ENCODE results near the gene WSCD1.

Gene WSCD1

DNA sequence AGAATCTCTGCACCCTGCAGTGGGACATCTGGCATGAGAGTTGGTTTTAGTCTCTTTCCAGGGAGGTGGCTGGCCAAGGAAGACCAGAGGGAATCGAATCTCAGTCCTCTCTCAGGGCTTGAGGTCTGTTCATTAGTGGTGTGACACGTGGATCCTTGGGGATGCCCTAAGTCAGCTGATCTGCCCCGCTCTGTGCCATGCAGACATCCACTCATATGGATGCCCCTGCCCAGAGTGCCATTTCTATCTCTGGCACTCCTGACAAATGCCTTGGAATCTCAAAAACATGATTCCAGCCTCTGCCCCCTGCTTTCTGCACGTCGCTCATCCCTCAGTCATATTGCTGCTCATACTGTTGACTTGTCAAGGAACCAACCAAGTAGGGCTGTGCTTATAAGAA, 38.8 kb downstream of the WSCD1 start:
- no peak for DNase-seq

DNA sequence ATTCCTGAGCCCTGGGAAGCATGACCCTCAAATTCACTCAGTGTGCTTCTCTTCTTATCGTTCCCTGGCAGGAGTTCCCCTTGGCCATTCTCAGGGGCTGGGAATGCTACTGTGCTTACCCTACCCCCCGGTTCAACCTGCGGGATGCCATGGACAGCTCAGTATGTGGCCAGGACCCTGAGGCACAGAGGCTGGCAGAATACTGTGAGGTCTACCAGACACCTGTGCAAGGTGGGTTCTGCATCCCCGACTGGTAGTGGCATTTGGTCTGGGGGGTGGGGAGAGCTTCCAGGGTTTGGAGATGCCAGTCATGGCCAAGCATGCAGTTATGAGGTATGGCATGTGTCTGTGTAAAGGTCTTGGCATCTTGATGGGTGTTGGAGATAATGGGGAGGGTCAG, 39.4 kb downstream of the WSCD1 start:
- DNase-seq: no peak

DNA sequence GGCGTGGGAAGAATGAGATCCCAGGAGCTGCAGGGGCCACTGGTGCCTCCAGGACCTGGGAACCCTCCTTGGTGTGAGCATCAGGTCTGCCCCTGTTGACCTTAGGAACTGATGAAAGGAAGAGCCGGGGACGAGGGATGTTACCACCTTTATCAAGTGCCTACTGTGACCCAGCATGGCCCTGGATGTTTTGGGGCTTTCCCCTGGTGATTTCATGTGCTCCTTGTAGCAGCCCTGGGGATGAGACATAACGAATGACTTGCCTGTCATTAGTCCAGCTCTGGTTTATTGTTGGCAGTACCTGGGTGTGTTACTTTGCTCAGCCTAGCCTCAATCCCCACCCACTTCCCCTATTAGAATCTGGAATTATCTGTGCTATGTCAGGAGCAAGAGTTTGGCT, 39.9 kb downstream of the WSCD1 start:
- no peak for DNase-seq

DNA sequence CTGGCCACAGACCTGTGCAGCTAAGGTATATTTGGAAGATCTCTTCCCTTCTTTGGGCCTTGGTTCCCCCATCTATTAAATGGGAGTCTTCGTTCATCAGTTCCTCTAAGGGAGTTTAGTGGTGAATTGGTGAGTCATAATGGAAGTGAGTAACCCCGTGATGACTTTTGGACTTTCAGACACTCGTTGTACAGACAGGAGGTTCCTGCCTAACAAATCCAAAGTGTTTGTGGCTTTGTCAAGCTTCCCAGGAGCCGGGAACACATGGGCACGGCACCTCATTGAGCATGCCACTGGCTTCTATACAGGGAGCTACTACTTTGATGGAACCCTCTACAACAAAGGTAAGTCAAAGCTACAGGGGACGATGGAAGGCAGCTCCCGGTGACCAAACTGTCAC, 40.4 kb downstream of the WSCD1 start:
- DNase-seq: no peak

DNA sequence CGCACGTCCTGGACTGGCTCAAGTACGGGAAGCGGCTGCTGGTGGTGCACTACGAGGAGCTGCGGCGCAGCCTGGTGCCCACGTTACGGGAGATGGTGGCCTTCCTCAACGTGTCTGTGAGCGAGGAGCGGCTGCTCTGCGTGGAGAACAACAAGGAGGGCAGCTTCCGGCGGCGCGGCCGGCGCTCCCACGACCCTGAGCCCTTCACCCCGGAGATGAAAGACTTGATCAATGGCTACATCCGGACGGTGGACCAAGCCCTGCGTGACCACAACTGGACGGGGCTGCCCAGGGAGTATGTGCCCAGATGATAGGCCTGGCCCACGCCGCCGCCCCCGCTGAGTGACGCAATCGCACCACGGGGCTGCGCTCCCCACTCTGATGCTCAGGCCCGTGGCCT, 50.2 kb downstream of the WSCD1 start:
- DNase-seq: no peak

DNA sequence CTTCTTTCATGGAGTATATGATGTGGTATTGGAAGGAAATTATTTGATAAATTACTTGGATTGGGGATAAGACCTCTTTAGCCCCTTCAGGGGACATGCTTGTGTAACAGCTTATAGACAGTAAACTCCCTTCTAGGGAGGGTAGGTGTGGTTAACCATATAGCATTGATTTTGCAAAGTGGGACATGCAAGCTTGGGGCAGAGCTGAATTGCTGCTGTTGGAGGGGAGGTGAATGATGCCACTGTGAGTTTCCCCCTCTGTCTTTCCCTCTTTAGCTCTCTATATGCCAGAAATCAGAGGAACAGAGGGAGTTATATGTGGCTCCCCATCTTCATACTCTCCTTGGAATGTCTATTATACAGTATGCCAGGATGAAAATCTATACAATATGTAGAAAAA, 54.7 kb downstream of the WSCD1 start:
- no peak for DNase-seq

DNA sequence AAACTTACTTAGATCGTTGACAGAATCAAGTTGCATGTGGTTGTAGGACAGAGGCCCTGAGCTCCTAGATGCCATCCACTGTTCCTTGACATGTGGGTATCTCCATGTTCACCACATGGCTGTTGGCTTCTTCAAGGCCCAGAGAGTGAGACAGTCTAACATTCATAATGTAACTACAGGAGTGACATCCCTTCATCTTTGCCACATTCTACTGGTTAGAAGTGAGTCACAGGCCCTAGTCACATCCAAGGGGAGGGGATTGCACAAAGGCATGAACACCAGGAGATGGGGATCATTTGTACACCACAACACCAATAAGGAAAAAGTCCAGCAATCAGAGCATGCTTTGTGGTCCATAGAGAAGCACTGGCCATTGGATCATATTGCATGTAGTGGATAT, 56.6 kb downstream of the WSCD1 start:
- DNase-seq: no peak

DNA sequence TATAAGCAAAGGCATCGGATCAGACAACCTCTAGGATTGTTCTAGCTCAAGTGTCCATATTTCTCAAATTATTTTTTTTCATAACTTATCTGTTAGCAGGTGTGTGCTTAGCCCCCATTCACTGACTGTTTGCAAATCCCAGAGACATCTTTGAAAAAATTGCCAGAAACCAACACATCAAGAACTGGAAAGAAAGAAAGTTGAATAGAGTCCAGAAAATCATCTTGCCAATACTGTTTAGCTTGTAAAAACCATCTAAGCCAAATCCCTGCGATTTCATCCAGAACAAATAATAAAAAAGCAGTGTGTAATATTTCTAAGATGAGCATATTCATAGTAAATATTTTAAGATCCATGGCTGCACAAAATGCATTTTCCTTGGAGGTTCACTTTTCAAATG, 64.5 kb downstream of the WSCD1 start:
- no peak for DNase-seq

DNA sequence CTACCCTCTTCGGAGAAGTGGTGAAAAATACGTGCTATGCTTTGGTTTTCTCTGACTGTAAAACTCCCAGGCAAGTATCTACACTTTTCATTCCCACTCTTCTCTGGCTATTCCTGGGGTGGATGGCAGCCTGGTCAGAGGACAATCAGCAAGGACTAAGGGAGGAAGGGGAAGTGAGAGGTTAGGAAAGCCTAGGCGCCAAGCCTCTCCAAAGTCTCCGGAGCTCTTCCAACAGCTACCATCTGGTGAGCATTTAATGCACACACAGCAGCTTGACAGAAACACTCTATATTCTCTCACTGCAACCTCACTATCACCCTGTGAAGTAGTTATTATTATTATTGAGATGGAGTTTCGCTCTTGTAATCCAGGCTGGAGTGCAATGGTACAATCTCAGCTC, 65.1 kb downstream of the WSCD1 start:
- DNase-seq: no peak

DNA sequence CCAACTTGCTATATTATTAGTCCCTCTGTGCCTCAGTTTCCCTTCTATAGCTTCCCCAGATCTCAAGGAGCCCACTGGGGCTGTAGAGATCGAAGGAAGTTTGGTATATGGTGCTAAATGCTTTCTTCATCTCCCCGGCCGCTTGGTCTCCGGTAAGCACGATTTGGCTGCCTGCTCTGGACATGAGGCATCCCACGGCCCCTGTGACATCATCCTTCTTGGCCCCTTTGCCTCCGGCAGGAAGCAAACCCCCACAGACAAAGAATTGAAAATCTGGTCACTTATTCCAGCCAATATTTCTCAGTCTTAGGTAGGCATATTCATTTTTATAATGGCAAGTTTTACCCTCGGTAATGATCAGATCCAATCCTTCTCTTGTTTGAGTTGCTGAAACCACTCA, 65.8 kb downstream of the WSCD1 start:
- DNase-seq: no peak

DNA sequence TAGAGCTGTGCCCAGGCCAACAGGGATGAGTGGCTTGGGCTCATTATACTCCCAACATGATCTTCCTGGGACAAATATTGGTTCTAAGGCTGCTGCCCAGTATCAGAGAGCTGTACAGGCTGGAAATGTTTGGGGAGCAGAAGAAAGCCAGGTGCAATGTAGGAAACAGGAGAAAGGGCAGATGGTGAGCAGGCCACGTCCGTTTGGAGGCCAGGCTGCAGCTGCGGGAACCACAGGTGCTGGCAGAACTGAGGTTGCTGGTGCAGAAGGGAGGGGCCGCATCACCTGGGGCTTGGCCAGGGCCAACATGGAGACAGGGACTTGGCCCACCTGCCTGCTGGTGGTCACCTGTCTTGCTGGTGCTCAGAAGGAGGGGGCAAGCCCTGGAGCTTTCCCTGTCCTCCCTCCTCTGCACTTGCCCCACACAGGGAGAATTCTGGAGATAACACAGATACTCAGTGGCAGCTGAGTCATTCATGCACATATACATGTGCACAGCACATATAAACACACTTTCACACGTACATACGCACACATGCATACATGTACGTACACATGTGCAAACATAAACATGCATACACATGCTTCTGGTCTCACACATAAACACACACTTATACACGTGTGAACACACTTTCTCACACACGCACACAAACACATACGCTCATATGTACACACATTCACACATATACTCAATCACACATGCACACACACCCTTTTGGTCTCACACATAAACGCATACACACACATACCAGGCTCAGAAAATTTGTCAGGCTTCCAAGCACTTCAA, 67.7 kb downstream of the WSCD1 start:
- DNase-seq: no peak

DNA sequence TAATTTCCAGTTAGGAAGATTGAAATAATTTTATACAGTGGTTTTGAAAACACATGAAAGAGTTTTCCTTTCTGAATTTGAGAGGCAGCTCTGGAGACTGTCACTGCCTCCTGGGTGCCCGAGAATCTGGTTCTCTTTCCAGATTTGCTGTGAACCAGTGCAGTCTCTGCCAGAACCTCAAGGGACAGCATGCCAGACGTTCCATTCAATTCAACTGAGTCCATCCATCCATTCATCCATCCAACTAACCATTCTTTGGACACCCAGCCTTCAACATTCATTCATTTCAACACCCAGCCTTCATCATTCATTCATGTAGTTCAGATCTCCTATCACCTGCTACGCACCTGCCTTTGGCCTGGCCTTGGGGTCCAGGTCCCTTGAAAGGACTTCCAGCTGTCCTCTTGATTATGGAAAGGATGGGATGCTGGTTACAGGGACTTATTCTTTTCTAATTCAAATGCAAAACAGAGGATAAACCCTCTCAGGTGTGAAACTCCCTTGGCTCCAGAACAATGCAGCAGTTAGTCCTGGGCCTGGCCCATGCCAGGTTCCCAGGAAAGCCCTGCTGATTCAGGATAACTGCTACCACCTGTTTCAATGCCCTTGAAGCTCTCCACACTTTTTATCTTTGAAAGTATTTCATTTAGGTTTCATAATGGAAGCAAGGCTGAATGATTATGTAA, 68.7 kb downstream of the WSCD1 start:
- DNase-seq: no peak

DNA sequence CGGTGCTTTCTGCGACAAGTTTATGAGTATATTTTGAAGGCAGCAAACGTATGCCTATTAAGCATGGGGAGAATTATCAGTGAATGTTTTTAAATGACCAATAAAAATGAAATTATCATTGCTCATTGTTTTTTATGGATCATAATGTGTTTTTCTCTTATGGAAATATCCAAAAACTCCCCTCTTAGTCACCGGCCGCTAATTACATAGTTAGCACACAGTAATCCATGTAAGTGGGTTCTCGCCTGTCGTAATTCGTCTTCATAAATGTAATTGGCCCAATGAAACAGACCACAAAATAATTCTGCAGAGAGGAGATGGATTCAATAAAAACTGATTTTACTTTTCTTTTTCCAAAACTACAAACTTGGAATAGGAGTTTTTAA, 69.3 kb downstream of the WSCD1 start:
- DNase-seq: no peak

DNA sequence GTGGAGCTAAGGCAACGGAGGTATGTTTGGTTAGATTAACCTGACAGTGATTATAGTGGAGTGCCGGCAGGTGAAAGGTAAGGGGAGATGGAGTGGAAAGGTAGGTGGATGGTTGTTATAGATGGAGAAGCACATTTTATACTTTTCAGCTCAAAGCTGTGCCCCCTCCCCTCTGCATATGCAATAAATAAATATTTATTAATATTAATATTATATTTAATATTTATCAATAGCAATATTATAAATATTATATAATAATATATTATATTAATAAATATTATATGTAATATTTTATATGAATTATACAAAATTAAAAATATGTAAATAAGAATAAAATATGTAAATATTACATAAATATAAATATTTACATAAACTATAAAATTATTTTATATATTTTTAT, 70.0 kb downstream of the WSCD1 start:
- DNase-seq: no peak

DNA sequence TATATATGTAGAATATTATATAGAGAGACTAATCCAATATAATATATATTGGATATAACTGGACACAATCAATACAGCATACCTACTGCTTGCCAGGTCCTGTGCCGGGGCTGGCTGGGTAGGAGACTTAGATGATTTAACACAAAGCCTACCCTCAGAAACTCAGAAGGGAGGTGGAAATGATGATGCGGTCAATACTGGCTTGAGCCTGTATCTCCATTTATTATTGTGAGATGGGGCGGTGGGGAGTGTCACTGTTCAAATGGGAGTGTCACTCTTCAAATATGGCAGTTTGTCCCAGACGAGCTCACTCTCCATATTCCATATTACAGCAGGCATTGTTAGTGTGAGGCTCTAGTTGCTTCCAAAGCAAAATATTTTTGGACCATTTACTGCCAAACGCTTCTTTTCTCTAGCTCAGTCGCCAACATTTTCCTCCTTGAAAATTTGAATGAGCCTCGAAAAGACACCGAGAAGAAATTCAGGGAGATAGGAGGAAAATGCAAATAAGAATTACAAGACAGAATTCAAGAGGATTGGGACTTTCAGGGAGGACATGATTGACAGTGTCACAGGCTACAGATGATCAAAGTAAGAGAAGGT, 70.7 kb downstream of the WSCD1 start:
- no peak for DNase-seq

DNA sequence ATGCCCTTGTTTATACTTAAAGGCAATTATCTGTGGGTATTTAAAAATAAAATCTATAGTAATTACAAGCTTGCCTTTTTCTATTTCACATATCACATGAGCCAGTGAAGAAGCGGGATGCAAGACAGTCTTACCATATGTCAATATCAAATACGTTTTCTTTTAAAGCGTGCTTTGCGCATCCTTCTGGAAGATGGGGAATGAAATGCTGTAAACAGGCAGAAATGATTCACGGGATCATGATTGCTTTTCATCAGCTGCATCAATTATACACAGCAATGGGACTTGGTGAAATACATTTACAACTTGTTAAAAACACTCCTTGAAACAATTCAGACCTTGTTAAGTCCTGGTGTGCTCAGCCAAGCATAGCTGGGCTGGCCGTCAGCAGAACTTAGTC, 72.5 kb downstream of the WSCD1 start:
- DNase-seq: no peak

DNA sequence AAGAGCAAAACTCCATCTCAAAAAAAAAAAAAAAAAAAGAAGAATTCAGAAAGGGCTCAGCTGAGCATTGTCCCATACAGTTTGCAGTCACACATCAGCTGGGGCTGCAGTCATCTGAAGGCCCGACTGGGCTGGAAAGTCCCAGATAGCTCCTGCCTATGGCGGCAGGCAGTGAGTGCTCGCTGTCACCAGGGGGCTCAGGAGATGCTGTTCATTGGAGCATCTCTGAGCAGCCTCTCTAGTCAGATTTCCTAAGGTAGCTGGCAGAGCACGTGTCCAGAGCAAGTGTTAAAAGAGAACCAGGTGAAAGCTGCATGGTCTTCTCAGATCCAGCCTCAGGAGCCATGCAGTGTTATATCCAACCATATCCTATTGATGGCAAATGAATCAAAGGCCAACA, 75.8 kb downstream of the WSCD1 start:
- no peak for DNase-seq

DNA sequence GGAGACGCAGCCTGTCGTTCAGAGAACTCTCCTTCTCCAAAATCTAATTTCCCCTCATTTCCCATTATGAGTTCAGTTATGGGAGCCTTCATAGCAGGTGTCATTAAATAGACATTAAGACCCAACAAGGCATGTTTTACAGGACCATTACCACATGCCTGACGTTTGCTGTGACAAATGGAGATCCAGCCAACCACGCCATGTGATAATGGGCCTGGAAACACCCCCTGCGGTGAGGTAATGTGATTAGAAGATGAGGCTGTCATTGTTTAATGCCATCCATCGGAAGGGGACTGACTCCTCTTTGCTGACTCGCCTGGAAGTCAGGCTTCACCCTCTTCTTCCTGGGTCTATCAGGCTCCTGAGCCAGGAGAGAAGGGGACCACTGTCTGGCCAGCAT, 76.9 kb downstream of the WSCD1 start:
- DNase-seq: no peak

DNA sequence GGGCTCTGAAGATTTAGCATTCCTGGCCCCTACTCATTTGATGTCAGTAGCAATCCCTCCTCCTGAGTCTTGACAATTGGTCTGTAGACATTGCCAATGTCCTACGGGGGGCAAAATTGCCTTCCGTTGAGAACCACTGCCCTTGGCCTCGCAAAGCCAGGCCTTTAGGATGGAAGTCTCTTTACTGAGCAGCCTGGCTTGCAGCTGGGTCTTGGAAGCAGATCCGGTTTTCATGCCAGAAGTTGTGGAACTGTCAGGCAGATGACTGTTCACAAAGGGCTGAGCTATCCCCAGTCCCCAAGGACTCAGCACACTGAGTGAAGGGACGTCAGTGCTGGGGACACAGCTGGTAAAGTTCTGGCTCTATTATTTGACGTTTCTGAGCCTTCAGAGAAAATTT, 83.2 kb downstream of the WSCD1 start:
- DNase-seq: peak; percentile 9

DNA sequence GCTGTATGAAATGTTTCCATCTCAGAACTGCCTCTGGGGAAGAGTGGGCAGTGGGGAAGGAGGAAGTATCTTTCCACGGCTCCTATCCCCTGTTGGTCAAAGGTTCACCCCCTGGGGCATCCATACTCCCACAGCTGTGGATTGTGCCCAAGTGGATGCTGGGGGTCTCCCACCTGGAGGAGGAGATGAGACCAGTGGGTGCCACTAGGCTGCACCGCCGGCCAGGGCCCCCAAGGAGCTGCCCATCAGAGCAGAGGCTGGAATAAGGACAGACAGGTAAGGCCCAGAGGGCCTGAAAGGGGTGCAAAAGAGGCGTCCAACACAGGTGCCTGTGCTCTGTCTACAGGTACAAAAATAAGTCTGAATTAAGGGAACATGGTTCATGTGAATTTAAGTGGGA, 87.5 kb downstream of the WSCD1 start:
- no peak for DNase-seq

DNA sequence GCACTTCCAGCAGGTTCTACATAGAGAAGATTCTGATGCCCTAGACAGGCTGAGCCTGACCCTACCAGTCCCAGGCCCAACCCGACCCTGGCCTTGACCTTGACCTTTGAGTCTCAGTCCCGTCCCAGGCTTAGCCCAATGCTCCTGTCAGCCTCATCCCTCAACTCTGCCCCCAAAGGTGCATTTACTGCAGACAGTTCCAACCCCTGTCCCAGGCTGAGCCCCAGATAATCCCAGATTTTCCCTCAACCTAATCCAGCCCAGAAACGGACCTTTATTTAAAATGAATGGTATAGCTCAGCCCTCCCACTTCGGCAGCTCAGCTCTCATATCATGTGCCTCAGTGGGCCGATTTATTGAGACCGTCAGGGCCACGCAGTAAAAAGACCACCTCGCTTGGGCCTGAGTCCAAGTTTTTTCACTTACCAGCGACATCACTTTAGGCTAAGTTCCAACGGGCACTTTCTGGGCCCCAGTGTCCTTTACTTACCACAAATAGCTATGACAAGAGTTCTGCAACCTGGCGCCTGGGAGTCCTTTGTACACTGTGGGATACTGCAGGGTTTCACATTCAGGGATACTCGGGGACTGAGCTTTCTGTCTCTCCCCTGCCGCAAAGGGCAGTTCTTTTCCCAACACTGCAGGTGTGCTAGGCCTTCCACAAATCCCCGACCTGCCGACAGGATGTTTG, 89.5 kb downstream of the WSCD1 start:
- no peak for DNase-seq

DNA sequence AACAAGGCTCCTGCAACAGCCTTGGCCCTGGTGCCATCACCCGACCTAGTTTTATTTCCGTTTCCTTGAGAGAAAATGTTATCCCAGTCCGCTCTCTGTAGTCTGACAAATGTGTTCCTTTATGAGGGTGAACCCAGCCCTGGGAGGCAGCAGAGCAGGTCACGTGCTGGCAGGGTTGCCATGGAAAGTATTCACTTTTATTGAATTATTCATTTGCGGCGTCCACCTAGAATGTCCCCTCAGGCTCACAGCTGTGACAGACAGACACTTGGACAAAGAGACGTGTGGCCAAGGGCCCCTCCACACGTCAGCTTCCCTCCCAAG, 90.0 kb downstream of the WSCD1 start:
- DNase-seq: no peak

DNA sequence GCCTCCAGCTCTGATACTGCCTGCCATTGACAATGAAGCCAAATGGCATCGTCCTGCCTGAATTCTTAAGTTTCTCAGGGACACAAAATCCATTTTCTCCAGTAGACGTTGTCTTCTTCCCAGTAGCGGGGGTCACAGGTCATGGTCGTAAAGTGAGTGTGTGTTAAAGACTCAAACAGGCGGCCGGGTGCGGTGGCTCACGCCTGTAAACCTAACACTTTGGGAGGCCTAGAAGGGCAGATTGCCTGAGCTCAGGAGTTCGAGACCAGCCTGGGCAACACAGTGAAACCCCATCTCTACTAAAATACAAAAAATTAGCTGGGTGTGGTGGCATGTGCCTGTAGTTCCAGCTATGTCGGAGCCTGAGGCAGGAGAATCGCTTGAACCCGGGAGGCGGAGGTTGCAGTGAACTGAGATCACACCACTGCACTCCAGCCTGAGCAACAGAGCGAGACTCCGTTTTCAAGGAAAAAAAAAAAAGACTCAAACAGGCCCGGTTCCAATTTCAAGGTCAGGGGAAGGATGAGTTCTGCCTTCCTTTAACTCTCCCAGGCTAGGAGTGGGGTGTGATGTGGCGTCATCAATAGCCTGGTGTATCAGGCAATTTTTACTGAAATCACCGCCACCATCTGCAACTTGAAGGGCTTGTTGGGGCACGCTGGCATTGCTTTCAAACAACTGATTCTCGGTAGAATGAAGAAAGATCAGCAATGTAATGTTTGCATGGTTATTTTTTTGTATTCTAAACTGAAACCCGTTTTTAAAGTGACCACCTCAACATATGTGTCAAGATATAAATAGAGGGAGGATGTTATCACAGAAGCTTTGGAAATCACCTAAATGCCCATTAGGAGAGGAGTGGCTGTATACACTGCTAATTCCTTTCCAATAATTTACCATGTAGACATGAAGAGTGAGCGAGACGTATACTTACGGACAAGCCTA, 91.0 kb downstream of the WSCD1 start:
- no peak for DNase-seq

Measured in midbrain (tissue), 1 donor.